GM12878 (cell line): ENCODE data around the gene KIF6. TPM values are rescaled to one million over a fixed set of nuclear protein-coding genes. Genes with fewer than 3 reads are reported as not detected.

ENCODE experiments used
- ATAC-seq: fragments of 200-7000 bp; cut with Tn5 transposase; 3 replicates; pipeline ENCODE4 v1.9.1; 2020; ENCODE audit warnings: mild to moderate bottlenecking, moderate library complexity
- BruUV-seq: library from RNA; stranded (reverse); fragments of 400-500 nt; replicated peaks from 2 replicates; lab custom pipeline; 2021; lab: Mats Ljungman, UMichigan
- CTCF ChIA-PET: fragments of 300-600 bp; sonication (Branson Sonifier 250); formaldehyde crosslinking; extraction: SDS; loops from one replicate; lab custom pipeline; 2021; ENCODE audit warnings: inconsistent platforms; lab: Yijun Ruan, JAX
- POLR2A ChIA-PET: fragments of 350-600 bp; formaldehyde crosslinking; extraction: SDS; loops from one replicate; lab custom pipeline; 2021; ENCODE audit warnings: inconsistent platforms; lab: Charles Lee
- RAD21 ChIA-PET: fragments of 300-600 bp; sonication (Branson Sonifier 250); formaldehyde crosslinking; loops from one replicate; lab custom pipeline; 2023; ENCODE audit warnings: antibody characterized with exemption; ENCODE audit not compliant: unreplicated experiment; lab: Charles Lee
- SMC1A ChIA-PET: fragments of 300-600 bp; sonication (Branson Sonifier 250); formaldehyde crosslinking; loops from one replicate; lab custom pipeline; 2023; ENCODE audit not compliant: unreplicated experiment, uncharacterized antibody; lab: Charles Lee
- DNase-seq: peaks from one replicate; pipeline ENCODE4 v3.0.0-alpha.2; 2011; ENCODE audit warnings: low read depth, low spot score
- FAIRE-seq: peaks from 3 replicates; lab custom pipeline; 2011; peaks lifted over from hg19 to GRCh38; lab: Jason Lieb, UNC
- H2AFZ ChIP-seq: 2 replicates; pipeline ENCODE4 v1.6.0; 2011; ENCODE audit warnings: low read depth, low read length, control low read depth; ENCODE audit not compliant: control insufficient read depth
- H3K27ac ChIP-seq: 2 replicates; pipeline ENCODE4 v1.5.1; 2011; ENCODE audit warnings: control low read depth; ENCODE audit not compliant: control insufficient read depth, insufficient read depth
- H3K27me3 ChIP-seq, 2 experiments: replicated peaks in 1 of 2; 2 replicates each; pipeline versions ENCODE4 v1.6.0 to v1.6.1; 2011; ENCODE audit warnings: low read length in 1 of 2; ENCODE audit not compliant: control insufficient read depth in 2 of 2, insufficient read depth in 2 of 2
- H3K36me3 ChIP-seq, 2 experiments: 2 replicates each; pipeline ENCODE4 v1.5.1; 2011; ENCODE audit warnings: low read length in 1 of 2; ENCODE audit not compliant: control insufficient read depth in 2 of 2, insufficient read depth in 2 of 2
- H3K4me1 ChIP-seq: 2 replicates; pipeline ENCODE4 v1.6.1; 2011; ENCODE audit warnings: mild to moderate bottlenecking, low read length, moderate library complexity, mixed read lengths; ENCODE audit not compliant: control insufficient read depth, insufficient read depth
- H3K4me2 ChIP-seq: 2 replicates; pipeline ENCODE4 v1.6.0; 2011; ENCODE audit warnings: control low read depth; ENCODE audit not compliant: control insufficient read depth, insufficient read depth
- H3K4me3 ChIP-seq: fragments of 200-600 bp; sonication (generic); 2 replicates; pipeline ENCODE4 v1.5.1; 2016
- H3K79me2 ChIP-seq: 2 replicates; pipeline ENCODE4 v1.6.0; 2011; ENCODE audit warnings: low read length; ENCODE audit not compliant: control insufficient read depth, insufficient read depth
- H3K9ac ChIP-seq: 2 replicates; pipeline ENCODE4 v1.8.0; 2011; ENCODE audit warnings: low read length, control low read depth, mixed read lengths; ENCODE audit not compliant: control insufficient read depth, insufficient read depth
- H3K9me3 ChIP-seq: replicated peaks from 3 replicates; pipeline ENCODE4 v1.5.1; 2011; ENCODE audit warnings: mild to moderate bottlenecking, low read length; ENCODE audit not compliant: control insufficient read depth, insufficient read depth
- H4K20me1 ChIP-seq: 2 replicates; pipeline ENCODE4 v1.6.0; 2011; ENCODE audit not compliant: control insufficient read depth, insufficient read depth
- E2F8 ChIP-seq: fragments of 450-650 bp; IDR thresholded peaks from 2 replicates; pipeline ENCODE4 v1.6.1; 2018; ENCODE audit warnings: mild to moderate bottlenecking, low read depth, moderate library complexity; ENCODE audit not compliant: partially characterized antibody
- FOXM1 ChIP-seq: IDR thresholded peaks from 2 replicates; pipeline ENCODE4 v1.6.1; 2012; ENCODE audit warnings: low read depth, mild to moderate bottlenecking, inconsistent platforms, low read length, moderate library complexity
- NRF1 ChIP-seq: conservative IDR thresholded peaks from 2 replicates; pipeline ENCODE4 v1.6.1; 2011; ENCODE audit warnings: mild to moderate bottlenecking, low read depth, low read length, improper control_type of control experiment
- SIN3A ChIP-seq: IDR thresholded peaks from 2 replicates; pipeline ENCODE4 v1.6.1; 2012; ENCODE audit warnings: low read depth, low read length, improper control_type of control experiment
- USF2 ChIP-seq: IDR thresholded peaks from 2 replicates; pipeline ENCODE4 v1.6.1; 2011; ENCODE audit warnings: low read depth, low read length, improper control_type of control experiment, borderline replicate concordance
- ZZZ3 ChIP-seq: IDR thresholded peaks from 2 replicates; pipeline ENCODE4 v1.6.1; 2011; ENCODE audit warnings: low read depth; ENCODE audit not compliant: control insufficient read depth, insufficient read length
- in situ Hi-C: fragments of 300-500 bp; cut with MboI; formaldehyde crosslinking; loops from 9 replicates; pipeline ENCODE4 v1.14.3; 2018; ENCODE audit warnings: mixed read lengths
- intact Hi-C: fragments of 100-400 bp; cut with micrococcal nuclease; formaldehyde crosslinking; loops from one replicate; pipeline ENCODE4 v1.14.2; 2022; ENCODE audit not compliant: unreplicated experiment
- polyA plus RNA-seq, 11 experiments: library from polyadenylated mRNA; depleted of rRNA in 4 of 11; unstranded in 6 of 11; stranded (reverse) in 5 of 11; fragments of >200 nt; fragmentation: Nextera tagmentation in 4 of 11; fragmentation: Illumina TruSeq in 1 of 11; extraction: Ambion mirVana in 4 of 11; extraction: Trizol in 1 of 11; gene quantifications; 1 replicate in 1 of 11; 2 replicates in 10 of 11; pipeline versions ENCODE4 v1.2.1 to v1.2.3, GENCODE V29; 2011 to 2016; ENCODE audit warnings: inconsistent platforms in 2 of 11, missing spikeins in 2 of 11, low read depth in 1 of 11
- total RNA-seq, 4 experiments: library from RNA; depleted of rRNA in 3 of 4; stranded (reverse); fragments of >200 nt in 3 of 4; fragmentation: Illumina TruSeq in 1 of 4; extraction: Trizol in 1 of 4; gene quantifications; 2 replicates each; pipeline versions ENCODE4 v1.2.1 to v1.2.3, GENCODE V29; 2013 to 2021
- TF ChIP-seq, protein P1 (sequence below): fragments of 450-650 bp; IDR thresholded peaks from 2 replicates; pipeline ENCODE4 v1.6.1; 2017; ENCODE audit warnings: mild to moderate bottlenecking

KIF6 gene
- total and polyA plus RNA-seq, 10 of the 15 experiments (the other 5 are each of a cell fraction or from before 2014, with no cell fraction given), result 0.09 to 1.0 (median 0.28) TPM

- TF ChIP-seq ZZZ3 (no peak), NRF1 (no peak)
Observed at GRCh38 chr6:39561536-39562266, 163.5 kb downstream of the KIF6 start (continued).

- intact Hi-C loops (no loop called here), in situ Hi-C loops (no loop called here)
- TF ChIP-seq FOXM1 (no peak), SIN3A (no peak), USF2 (no peak), E2F8 (no peak)
- TF ChIP-seq, protein P1, sequence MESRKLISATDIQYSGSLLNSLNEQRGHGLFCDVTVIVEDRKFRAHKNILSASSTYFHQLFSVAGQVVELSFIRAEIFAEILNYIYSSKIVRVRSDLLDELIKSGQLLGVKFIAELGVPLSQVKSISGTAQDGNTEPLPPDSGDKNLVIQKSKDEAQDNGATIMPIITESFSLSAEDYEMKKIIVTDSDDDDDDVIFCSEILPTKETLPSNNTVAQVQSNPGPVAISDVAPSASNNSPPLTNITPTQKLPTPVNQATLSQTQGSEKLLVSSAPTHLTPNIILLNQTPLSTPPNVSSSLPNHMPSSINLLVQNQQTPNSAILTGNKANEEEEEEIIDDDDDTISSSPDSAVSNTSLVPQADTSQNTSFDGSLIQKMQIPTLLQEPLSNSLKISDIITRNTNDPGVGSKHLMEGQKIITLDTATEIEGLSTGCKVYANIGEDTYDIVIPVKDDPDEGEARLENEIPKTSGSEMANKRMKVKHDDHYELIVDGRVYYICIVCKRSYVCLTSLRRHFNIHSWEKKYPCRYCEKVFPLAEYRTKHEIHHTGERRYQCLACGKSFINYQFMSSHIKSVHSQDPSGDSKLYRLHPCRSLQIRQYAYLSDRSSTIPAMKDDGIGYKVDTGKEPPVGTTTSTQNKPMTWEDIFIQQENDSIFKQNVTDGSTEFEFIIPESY, result no peak
- no peak overlapping the region for H3K27ac ChIP-seq
- no peaks in the 10 kb centered on the region for H4K20me1 ChIP-seq
- no peak overlapping the region for H3K4me2 ChIP-seq
- DNase-seq (no peak), FAIRE-seq (no peak), ATAC-seq (peak; percentile 85)
- ChIA-PET SMC1A (interaction anchor here (0.8 to 2.7 kb wide), 9 partner anchors 9 to 241 kb away, joined by 3 to 11 read pairs (median 4); no protein-coding TSS in a partner anchor), CTCF (interaction anchor here (0.6 to 2.6 kb wide), 5 partner anchors 9 to 865 kb away, joined by 3 to 16 read pairs (median 4); no protein-coding TSS in a partner anchor), RAD21 (no interaction called here), POLR2A (interaction anchor here (0.6 kb wide), 1 partner anchor 1444 kb away, joined by 3 read pairs; no protein-coding TSS in a partner anchor)
- no peaks in the 10 kb centered on the region for H3K9me3 ChIP-seq
- no peak overlapping the region for H2AFZ ChIP-seq
- H3K36me3 ChIP-seq, result no peaks in the 10 kb centered on the region
- H3K4me1 ChIP-seq, result no peaks in the 10 kb centered on the region
- no peaks in the 10 kb centered on the region for H3K79me2 ChIP-seq
- no peaks in the 10 kb centered on the region for H3K27me3 ChIP-seq
- BruUV-seq, result no TSS peak
- no peak overlapping the region for H3K9ac ChIP-seq
- no peak overlapping the region for H3K4me3 ChIP-seq
Observed at GRCh38 chr6:39560915-39561314, 164.3 kb downstream of the KIF6 start.
